ENCODE results near the gene CHRDL2. TPM values are rescaled to one million over a fixed set of nuclear protein-coding genes. Genes with fewer than 3 reads are reported as not detected.

CHRDL2 gene
- total RNA-seq, 1 experiment from 2014 or later, result not detected

- no peak overlapping the region for H3K27ac ChIP-seq (ENCODE audit: low read depth, low read length)
- no peaks in the 10 kb centered on the region for H3K27me3 ChIP-seq (ENCODE audit: insufficient read depth, low read length)
- no peak for DNase-seq (ENCODE audit: low read depth, low spot score)
- H3K4me1 ChIP-seq (ENCODE audit: control insufficient read depth in 1 of 2, insufficient read depth in 2 of 2, low read length in 2 of 2), result peaks cover 0 to 8% of the 10 kb centered on the region in 2 experiments; a peak in 2 of 4 replicates
- ChIA-PET POLR2A (no interaction called here), CTCF (interaction anchor here (2.0 kb wide), 1 partner anchor 8 kb away, joined by 14 read pairs; no protein-coding TSS in a partner anchor), RAD21 (ENCODE audit: low non-redundant PET in 1 of 2, low total read pairs in 2 of 2, uncharacterized antibody in 2 of 2, unreplicated experiment in 2 of 2) (no interaction called here)
- no peaks in the 10 kb centered on the region for H4K20me1 ChIP-seq (ENCODE audit: insufficient read depth)
- no peaks in the 10 kb centered on the region for H3K9me2 ChIP-seq (ENCODE audit: insufficient read depth)
- no peaks in the 10 kb centered on the region for H3K36me3 ChIP-seq (ENCODE audit: control insufficient read depth in 1 of 2, insufficient read depth in 2 of 2, low read length in 2 of 2)
- H3K4me3 ChIP-seq (replicated peaks in 1 of 2; ENCODE audit: low read depth in 1 of 2, low read length in 2 of 2), result no peak overlapping the region
- H3K79me2 ChIP-seq (ENCODE audit: insufficient read depth, low read length), result no peaks in the 10 kb centered on the region
- no peak overlapping the region for H3K4me2 ChIP-seq (ENCODE audit: low read length)
- BruUV-seq (replicated peaks), result no TSS peak
- TF ChIP-seq FOSL1 (IDR thresholded peaks at IDR 0.05; ENCODE audit: low read depth) (no peak), EZH2 (IDR thresholded peaks at IDR 0.05) (no peak), REST (IDR thresholded peaks at IDR 0.05; ENCODE audit: low read depth) (no peak), CTCF (IDR thresholded peaks at IDR 0.05 in 2 of 3, conservative IDR thresholded peaks at IDR 0.05 in 1 of 3; ENCODE audit: borderline replicate concordance in 1 of 3, insufficient read depth in 1 of 3, low read depth in 2 of 3, low read length in 2 of 3) (peak in 2 of 3 experiments; percentile 13 to 20; a peak in 2 of 6 replicates)
- H3K9ac ChIP-seq (ENCODE audit: low read length), result no peak overlapping the region
- intact Hi-C loops (cut with micrococcal nuclease), result no loop called here
- H2AFZ ChIP-seq (ENCODE audit: low read depth, low read length, poor library complexity, severe bottlenecking), result no peak overlapping the region
- ATAC-seq, result peak; percentile 61
- H3K9me3 ChIP-seq (ENCODE audit: control insufficient read depth in 1 of 2, insufficient read depth in 1 of 2, low read depth in 1 of 2, low read length in 2 of 2), result no peaks in the 10 kb centered on the region
Measured at GRCh38 chr11:74694136-74694930, 36.9 kb downstream of the CHRDL2 start.

All from HCT116 (cell line).